HL-60 (cell line): ENCODE data around the gene PROM1.

Experiments
- CTCF ChIP-seq: IDR thresholded peaks from one replicate; pipeline ENCODE4 v1.5.1; 2011; ENCODE audit warnings: low read length, control low read depth, inconsistent platforms; ENCODE audit not compliant: insufficient read depth
- POLR2AphosphoS5 ChIP-seq: IDR thresholded peaks from 2 replicates; pipeline ENCODE4 v1.6.1; 2012; ENCODE audit warnings: low read depth
- SPI1 ChIP-seq: IDR thresholded peaks from 2 replicates; pipeline ENCODE4 v1.6.1; 2012; ENCODE audit warnings: low read depth, mild to moderate bottlenecking, borderline replicate concordance

DNA sequence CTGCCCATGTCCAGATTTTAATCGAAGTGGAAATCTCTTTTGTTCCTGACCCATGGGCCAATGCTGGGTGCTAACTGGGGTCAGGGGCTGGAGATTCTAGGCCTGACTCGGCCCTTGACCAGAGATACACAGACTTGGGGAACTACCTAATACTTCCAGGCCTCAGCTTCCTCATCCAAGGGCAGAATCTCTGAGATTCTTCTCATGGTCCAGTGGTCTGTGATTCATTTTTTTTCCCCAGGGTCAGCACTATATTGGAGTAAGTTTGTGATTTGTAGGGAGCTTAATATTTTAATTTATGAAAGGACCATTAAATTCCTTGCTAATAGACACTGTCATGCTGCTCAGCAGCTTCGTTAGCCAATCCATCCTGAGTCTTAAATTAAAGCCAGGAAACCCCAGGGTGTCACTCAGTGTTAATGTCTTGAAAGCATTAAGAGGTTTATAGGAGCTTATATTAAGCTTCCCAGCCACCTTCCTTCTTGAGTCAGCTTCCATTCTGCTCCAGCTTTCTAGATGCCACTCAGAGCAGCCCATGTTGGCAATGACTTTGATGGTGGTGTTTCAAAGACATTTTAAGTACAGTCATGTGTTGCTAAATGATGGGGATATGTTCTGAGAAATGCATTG, 27.0 kb upstream of the PROM1 start:
- TF ChIP-seq CTCF, result no peak
- TF ChIP-seq SPI1, result no peak
- no peak for TF ChIP-seq POLR2AphosphoS5
